ENCODE data around the gene EEPD1.

Gene EEPD1

DNA sequence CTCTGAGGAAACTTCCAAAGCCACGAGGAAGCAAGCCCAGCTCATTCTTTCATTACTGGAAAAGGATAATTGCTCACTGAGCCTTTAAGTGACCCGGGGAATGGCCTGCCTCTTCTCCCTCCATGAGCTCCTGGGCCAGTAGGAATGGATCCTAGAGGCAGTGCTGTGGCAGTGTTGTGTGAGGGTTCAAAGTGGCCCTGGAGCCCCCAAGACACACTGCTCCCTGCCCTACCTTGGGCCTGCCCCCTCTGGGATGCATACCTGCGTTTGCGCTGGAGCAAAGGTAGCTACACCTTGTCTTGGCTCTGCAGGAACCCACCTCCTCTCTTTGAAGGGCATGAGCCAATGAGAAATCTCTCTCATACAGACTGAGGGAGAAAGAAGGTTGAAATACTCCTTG lies 120.8 kb downstream of the EEPD1 start:
- Histone ChIP-seq H3K9ac (ENCODE audit: low read length in 5 of 5) (no peak overlapping the region), H3K27ac (ENCODE audit: low read depth, low read length) (peak overlapping the region; percentile 81), H3K27me3 (ENCODE audit: control insufficient read depth in 5 of 5, insufficient read depth in 4 of 5, low read length in 5 of 5) (no peaks in the 10 kb centered on the region), H3K36me3 (ENCODE audit: control insufficient read depth in 5 of 5, insufficient read depth in 5 of 5, low read length in 5 of 5) (no peaks in the 10 kb centered on the region), H3K4me1 (ENCODE audit: control insufficient read depth in 5 of 5, insufficient read depth in 5 of 5, low read length in 5 of 5) (peaks cover 14 to 60% (median 37%) of the 10 kb centered on the region in 5 donors), H3K9me3 (ENCODE audit: control insufficient read depth in 5 of 5, low read length in 5 of 5) (no peaks in the 10 kb centered on the region), H3K4me3 (ENCODE audit: low read depth in 1 of 5, low read length in 5 of 5) (no peak overlapping the region)

DNA sequence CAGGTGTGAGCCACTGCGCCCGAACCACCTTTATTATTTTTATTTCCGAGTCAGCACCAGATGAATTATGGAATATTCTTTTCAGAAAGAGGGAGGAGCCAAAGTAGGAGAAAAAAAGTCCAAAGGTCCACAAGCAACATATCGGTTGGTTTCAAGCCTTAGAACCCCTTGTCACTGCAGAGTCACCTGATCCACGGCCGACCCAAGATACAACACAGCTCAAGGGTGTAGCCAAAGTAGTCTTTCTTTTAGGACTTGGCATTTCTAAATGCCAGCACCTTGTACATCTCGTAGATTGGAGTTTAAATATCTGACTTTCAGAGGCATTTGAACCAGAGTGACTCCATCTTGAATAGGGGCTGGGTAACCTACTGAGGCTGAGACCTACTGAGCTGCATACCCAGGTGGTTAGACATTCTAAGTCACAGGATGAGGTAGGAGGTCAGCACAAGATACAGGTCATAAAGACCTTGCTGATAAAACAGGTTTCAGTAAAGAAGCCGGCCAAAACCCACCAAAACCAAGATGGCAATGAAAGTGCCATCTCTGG lies 122.8 kb downstream of the EEPD1 start:
- Histone ChIP-seq H3K27me3 (ENCODE audit: control insufficient read depth in 5 of 5, insufficient read depth in 4 of 5, low read length in 5 of 5) (no peaks in the 10 kb centered on the region), H3K9me3 (ENCODE audit: control insufficient read depth in 5 of 5, low read length in 5 of 5) (no peaks in the 10 kb centered on the region), H3K4me1 (ENCODE audit: control insufficient read depth in 5 of 5, insufficient read depth in 5 of 5, low read length in 5 of 5) (peaks cover 20 to 79% (median 55%) of the 10 kb centered on the region in 5 donors)

DNA sequence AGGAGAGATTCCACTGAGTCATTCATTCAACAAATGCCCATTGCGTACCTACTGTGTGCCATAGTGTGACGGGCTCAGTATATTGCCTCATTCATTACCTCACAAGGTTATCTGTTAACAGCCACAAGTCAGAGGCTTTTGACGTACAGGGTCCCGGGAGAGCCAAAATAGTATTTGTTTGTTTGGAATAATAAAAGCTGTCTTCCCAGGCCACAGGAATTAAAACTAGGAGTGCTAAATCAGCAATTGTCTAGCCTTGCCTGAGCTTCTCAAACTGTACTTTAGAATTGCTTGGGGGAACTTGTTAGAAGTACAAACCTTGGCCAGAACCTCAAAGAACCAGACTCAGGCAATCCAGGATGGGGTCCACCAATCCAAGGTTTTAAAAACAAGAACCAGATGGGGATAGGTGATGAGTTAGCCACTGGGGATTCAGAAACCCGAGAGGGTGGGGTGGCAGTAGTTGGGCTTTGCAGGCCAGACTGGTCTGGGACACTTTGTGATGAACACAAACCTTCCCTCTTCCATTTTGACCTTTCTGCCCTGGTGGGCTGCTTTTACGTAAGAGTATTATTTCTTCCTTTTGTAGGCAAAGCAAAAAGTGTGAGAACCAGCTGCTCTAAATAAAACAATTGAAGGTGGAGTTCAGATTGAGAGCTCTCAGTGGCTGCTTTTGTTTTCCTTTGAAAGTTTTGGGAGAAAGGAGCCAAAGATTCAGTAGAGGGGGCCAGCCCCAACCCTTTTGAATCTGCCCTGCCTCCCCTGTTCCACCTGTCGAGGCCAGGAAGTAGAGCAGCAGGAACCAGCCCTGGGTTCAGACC lies 123.6 kb downstream of the EEPD1 start:
- H3K27me3 ChIP-seq (ENCODE audit: control insufficient read depth in 5 of 5, insufficient read depth in 4 of 5, low read length in 5 of 5): no peaks in the 10 kb centered on the region
- no peak overlapping the region for H3K9ac ChIP-seq (ENCODE audit: low read length in 5 of 5)
- H3K4me1 ChIP-seq (ENCODE audit: control insufficient read depth in 5 of 5, insufficient read depth in 5 of 5, low read length in 5 of 5): peaks cover 20 to 88% (median 63%) of the 10 kb centered on the region in 5 donors
- no peaks in the 10 kb centered on the region for H3K9me3 ChIP-seq (ENCODE audit: control insufficient read depth in 5 of 5, low read length in 5 of 5)
- peak overlapping the region; percentile 60 for H3K27ac ChIP-seq (ENCODE audit: low read depth, low read length)
- no peaks in the 10 kb centered on the region for H3K36me3 ChIP-seq (ENCODE audit: control insufficient read depth in 5 of 5, insufficient read depth in 5 of 5, low read length in 5 of 5)
- no peak overlapping the region for H3K4me3 ChIP-seq (ENCODE audit: low read depth in 1 of 5, low read length in 5 of 5)

More for the DNA sequence above, 122.8 kb downstream of the EEPD1 start:
- no peak overlapping the region for H3K4me3 ChIP-seq (ENCODE audit: low read depth in 1 of 5, low read length in 5 of 5)
- no peak overlapping the region for H3K9ac ChIP-seq (ENCODE audit: low read length in 5 of 5)
- no peaks in the 10 kb centered on the region for H3K36me3 ChIP-seq (ENCODE audit: control insufficient read depth in 5 of 5, insufficient read depth in 5 of 5, low read length in 5 of 5)
- H3K27ac ChIP-seq (ENCODE audit: low read depth, low read length): peak overlapping the region; percentile 60

DNA sequence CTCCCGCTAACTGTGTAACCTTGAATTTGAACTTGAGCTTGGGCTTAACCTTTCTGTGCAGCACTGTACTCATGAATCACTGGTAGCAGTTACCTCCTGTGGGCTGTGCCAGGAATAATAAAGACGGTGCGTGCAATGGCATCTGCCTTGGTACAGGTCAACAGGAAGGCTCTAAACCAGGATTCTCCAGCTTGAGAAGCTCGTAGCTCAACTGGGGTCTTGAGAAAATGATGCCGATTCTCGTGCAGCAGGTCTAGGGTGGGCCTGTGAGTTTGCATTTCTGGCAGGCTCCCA lies 124.1 kb downstream of the EEPD1 start:
- peak overlapping the region; percentile 60 for H3K27ac ChIP-seq (ENCODE audit: low read depth, low read length)
- no peaks in the 10 kb centered on the region for H3K9me3 ChIP-seq (ENCODE audit: control insufficient read depth in 5 of 5, low read length in 5 of 5)
- no peak overlapping the region for H3K9ac ChIP-seq (ENCODE audit: low read length in 5 of 5)
- H3K4me1 ChIP-seq (ENCODE audit: control insufficient read depth in 5 of 5, insufficient read depth in 5 of 5, low read length in 5 of 5): peaks cover 20 to 92% (median 69%) of the 10 kb centered on the region in 5 donors
- H3K36me3 ChIP-seq (ENCODE audit: control insufficient read depth in 5 of 5, insufficient read depth in 5 of 5, low read length in 5 of 5): peaks cover 0 to under 1% (median 0%) of the 10 kb centered on the region in 5 donors
- H3K27me3 ChIP-seq (ENCODE audit: control insufficient read depth in 5 of 5, insufficient read depth in 4 of 5, low read length in 5 of 5): no peaks in the 10 kb centered on the region
- H3K4me3 ChIP-seq (ENCODE audit: low read depth in 1 of 5, low read length in 5 of 5): no peak overlapping the region

DNA sequence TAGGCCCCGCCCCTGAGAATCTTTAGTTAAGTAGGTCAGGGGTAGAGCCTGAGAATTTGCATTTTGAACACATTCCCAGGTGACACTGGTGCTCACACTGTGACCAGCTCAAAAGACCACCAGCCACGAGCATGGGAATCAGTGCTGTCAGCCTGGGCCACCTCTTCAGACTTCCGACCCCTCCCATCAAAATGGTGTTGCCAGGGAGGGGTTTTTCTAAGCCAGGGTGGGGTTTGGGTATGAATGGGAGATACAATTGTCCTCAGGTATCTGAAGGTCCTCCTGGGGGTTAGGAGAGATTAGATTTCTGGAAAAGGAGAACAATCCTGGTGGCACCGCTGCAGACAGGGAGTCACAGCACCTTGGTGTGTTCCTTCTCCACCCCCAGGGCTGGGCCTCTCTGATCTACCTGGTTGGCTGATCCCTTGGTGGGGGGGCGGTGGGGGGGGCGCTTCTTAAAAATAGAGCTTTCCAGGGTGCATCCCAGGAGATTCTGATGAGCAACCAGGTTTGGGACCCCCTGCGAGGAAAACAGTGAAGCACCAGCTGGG lies 125.1 kb downstream of the EEPD1 start:
- Histone ChIP-seq H3K27me3 (ENCODE audit: control insufficient read depth in 5 of 5, insufficient read depth in 4 of 5, low read length in 5 of 5) (no peaks in the 10 kb centered on the region), H3K36me3 (ENCODE audit: control insufficient read depth in 5 of 5, insufficient read depth in 5 of 5, low read length in 5 of 5) (peaks cover 0 to 4% (median 2%) of the 10 kb centered on the region in 5 donors), H3K9me3 (ENCODE audit: control insufficient read depth in 5 of 5, low read length in 5 of 5) (no peaks in the 10 kb centered on the region), H3K4me3 (ENCODE audit: low read depth in 1 of 5, low read length in 5 of 5) (no peak overlapping the region), H3K4me1 (ENCODE audit: control insufficient read depth in 5 of 5, insufficient read depth in 5 of 5, low read length in 5 of 5) (peaks cover 18 to 92% (median 70%) of the 10 kb centered on the region in 5 donors), H3K27ac (ENCODE audit: low read depth, low read length) (peak overlapping the region; percentile 60), H3K9ac (ENCODE audit: low read length in 5 of 5) (no peak overlapping the region)

DNA sequence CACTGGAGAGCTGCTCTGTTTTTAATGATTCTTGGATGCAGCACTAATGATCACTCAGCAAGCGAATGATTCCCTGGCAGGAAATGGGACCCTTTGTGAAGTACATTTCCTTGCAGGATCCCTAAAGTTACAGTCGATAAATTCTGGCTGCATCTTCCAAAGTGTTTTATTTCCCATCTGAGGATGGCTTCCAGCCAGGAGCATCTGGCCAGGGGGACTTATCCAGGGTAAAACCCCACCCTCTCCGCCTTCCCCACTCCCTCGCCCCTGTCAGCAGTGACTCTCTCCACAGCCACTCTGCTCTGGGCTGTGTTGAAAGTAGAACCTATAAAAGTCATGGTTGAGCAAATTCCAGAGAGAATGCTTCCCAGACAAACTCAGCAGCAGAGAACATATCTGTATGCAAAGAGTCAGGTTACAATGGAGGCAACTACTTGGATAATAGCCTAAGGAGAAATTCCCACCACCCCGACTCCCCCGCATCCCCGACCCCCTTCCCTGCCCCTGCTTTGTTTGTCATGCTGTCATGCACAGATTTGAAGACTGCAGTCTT lies 125.6 kb downstream of the EEPD1 start:
- Histone ChIP-seq H3K9ac (ENCODE audit: low read length in 5 of 5) (no peak overlapping the region), H3K9me3 (ENCODE audit: control insufficient read depth in 5 of 5, low read length in 5 of 5) (no peaks in the 10 kb centered on the region)

DNA sequence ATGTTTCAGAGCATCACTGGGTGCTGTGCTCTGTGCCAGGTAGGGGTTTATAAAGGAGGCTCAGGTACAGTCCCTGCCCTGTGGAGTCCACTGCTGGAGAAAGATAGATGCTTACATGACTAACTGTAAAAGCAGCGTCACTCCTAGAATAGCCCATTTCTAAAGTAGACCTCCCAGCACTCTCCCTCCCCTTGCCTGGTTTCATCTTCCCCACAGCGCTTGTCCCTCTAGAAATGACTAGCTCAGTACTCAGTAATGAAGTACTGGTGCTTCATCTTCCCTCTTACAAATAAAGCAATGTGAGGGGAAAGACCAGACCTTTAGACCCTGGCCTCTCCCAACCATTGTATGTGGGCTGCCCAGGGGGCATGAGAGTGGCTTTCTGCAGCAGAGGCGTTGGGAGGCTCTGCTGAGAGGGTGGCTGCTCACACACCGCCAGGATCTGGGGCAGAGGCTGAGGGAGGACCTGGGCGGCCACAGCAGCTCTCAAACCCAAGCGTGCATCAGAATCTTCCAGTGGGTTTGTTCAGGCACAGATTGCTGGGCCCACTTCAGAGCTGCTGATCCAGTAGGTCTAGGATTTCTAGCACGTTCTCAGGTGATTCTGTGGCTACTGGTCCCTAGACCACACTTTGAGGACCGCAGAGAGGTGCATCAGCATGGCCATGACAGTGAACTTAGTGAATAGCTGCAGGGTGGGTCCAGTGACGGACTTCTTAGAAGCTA lies 126.3 kb downstream of the EEPD1 start:
- Histone ChIP-seq H3K27ac (ENCODE audit: low read depth, low read length) (peak overlapping the region; percentile 71), H3K4me3 (ENCODE audit: low read depth in 1 of 5, low read length in 5 of 5) (no peak overlapping the region), H3K9me3 (ENCODE audit: control insufficient read depth in 5 of 5, low read length in 5 of 5) (no peaks in the 10 kb centered on the region), H3K4me1 (ENCODE audit: control insufficient read depth in 5 of 5, insufficient read depth in 5 of 5, low read length in 5 of 5) (peaks cover 12 to 92% (median 70%) of the 10 kb centered on the region in 5 donors), H3K36me3 (ENCODE audit: control insufficient read depth in 5 of 5, insufficient read depth in 5 of 5, low read length in 5 of 5) (peaks cover 0 to 9% (median 4%) of the 10 kb centered on the region in 5 donors), H3K27me3 (ENCODE audit: control insufficient read depth in 5 of 5, insufficient read depth in 4 of 5, low read length in 5 of 5) (no peaks in the 10 kb centered on the region), H3K9ac (ENCODE audit: low read length in 5 of 5) (no peak overlapping the region)

More for the DNA sequence above, 125.6 kb downstream of the EEPD1 start:
- Histone ChIP-seq H3K27ac (ENCODE audit: low read depth, low read length) (peak overlapping the region; percentile 71), H3K4me3 (ENCODE audit: low read depth in 1 of 5, low read length in 5 of 5) (no peak overlapping the region), H3K36me3 (ENCODE audit: control insufficient read depth in 5 of 5, insufficient read depth in 5 of 5, low read length in 5 of 5) (peaks cover 0 to 8% (median 2%) of the 10 kb centered on the region in 5 donors), H3K27me3 (ENCODE audit: control insufficient read depth in 5 of 5, insufficient read depth in 4 of 5, low read length in 5 of 5) (no peaks in the 10 kb centered on the region), H3K4me1 (ENCODE audit: control insufficient read depth in 5 of 5, insufficient read depth in 5 of 5, low read length in 5 of 5) (peaks cover 13 to 92% (median 70%) of the 10 kb centered on the region in 5 donors)

DNA sequence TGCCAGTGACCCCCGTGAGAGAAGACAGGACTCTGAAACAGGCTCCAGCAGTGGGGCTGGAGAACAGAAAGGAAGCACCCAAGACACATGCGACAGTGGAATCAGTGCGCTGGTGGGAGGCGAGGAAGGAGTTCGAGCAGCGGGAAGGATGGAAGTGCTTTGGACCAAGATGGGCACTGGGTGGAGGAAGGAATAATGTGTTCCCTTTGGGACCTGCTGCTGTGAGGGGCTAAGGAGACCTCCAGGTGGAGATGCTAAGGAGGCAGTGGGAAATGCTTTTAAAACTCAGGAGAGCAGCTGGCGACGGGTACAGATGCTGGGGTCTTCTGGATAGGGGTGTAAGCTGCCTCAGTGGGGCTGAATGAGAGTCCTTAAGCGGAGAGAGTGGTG lies 126.9 kb downstream of the EEPD1 start:
- H3K4me1 ChIP-seq (ENCODE audit: control insufficient read depth in 5 of 5, insufficient read depth in 5 of 5, low read length in 5 of 5): peaks cover 15 to 92% (median 76%) of the 10 kb centered on the region in 5 donors
- H3K9me3 ChIP-seq (ENCODE audit: control insufficient read depth in 5 of 5, low read length in 5 of 5): no peaks in the 10 kb centered on the region
- peak overlapping the region in 1 of 5 donors; percentile 21 for H3K9ac ChIP-seq (ENCODE audit: low read length in 5 of 5)
- H3K36me3 ChIP-seq (ENCODE audit: control insufficient read depth in 5 of 5, insufficient read depth in 5 of 5, low read length in 5 of 5): peaks cover 0 to 9% (median 4%) of the 10 kb centered on the region in 5 donors
- no peak overlapping the region for H3K4me3 ChIP-seq (ENCODE audit: low read depth in 1 of 5, low read length in 5 of 5)
- H3K27ac ChIP-seq (ENCODE audit: low read depth, low read length): peak overlapping the region; percentile 71
- H3K27me3 ChIP-seq (ENCODE audit: control insufficient read depth in 5 of 5, insufficient read depth in 4 of 5, low read length in 5 of 5): no peaks in the 10 kb centered on the region

DNA sequence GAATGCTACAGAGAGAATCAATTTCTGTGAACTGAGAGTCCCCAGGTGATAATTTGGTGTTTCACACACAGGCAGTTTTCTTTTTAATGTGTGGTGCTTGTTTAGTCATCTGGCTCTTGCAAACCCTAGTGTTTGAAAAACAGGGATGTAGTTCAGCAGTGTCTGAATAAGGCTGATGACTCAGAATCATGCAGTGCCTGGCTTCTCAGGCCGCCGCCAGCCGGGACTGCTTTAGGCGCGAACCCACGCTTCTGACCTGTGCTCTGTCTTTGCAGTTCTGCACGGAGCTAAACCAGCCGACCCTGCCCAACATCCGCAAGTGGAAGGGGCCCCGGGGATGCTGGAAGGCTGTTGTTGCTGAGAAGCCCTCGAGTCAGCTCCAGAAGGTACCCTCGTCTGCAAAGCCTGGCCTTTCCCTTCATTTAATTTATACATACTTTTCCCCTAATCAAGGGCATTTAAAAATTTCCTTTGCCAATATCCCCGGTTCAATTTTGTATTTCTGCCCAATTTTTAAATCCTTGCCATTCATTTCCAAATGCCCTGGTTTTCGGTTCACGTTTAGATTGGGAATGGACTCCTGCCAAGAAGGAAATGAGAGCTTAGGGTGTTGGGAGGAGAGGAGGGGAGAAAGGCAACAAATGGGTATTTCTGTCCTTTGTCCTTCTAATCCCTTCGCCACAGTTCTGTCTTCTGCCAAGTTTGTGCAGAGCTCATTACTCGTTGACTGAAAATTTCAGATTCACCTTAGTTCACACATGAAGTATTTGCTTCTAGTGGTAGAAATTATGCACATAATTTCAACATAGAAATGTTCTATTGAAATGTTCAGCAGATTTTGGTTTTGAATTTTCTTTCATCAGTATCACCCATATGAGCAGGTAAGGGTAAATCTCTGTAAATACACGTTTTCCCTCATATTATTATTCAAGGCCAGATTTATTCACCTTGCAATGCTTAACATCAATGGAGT lies 128.1 kb downstream of the EEPD1 start:
- Histone ChIP-seq H3K27me3 (ENCODE audit: control insufficient read depth in 5 of 5, insufficient read depth in 4 of 5, low read length in 5 of 5) (no peaks in the 10 kb centered on the region), H3K4me1 (ENCODE audit: control insufficient read depth in 5 of 5, insufficient read depth in 5 of 5, low read length in 5 of 5) (peaks cover 21 to 99% (median 88%) of the 10 kb centered on the region in 5 donors), H3K4me3 (ENCODE audit: low read depth in 1 of 5, low read length in 5 of 5) (peak overlapping the region in 1 of 5 donors; percentile 9), H3K9me3 (ENCODE audit: control insufficient read depth in 5 of 5, low read length in 5 of 5) (no peaks in the 10 kb centered on the region), H3K36me3 (ENCODE audit: control insufficient read depth in 5 of 5, insufficient read depth in 5 of 5, low read length in 5 of 5) (peaks cover 0 to 17% (median 11%) of the 10 kb centered on the region in 5 donors), H3K27ac (ENCODE audit: low read depth, low read length) (peak overlapping the region; percentile 71), H3K9ac (ENCODE audit: low read length in 5 of 5) (peak overlapping the region in 1 of 5 donors; percentile 31)
